M059J (cell line): ENCODE results near the gene WFS1. TPM values are rescaled to one million over a fixed set of nuclear protein-coding genes. Genes with fewer than 3 reads are reported as not detected.

Experiments
- DNase-seq: peaks from one replicate; pipeline ENCODE4 v3.0.0-alpha.2; 2012; ENCODE audit warnings: low read depth
- total RNA-seq: library from RNA; depleted of rRNA; stranded (reverse); fragments of >200 nt; shearing (Covaris generic); gene quantifications from 2 replicates; pipeline ENCODE4 v1.2.3, GENCODE V29; 2014

The WFS1 gene
- total RNA-seq, 1 experiment from 2014 or later = 56.7 TPM

DNA sequence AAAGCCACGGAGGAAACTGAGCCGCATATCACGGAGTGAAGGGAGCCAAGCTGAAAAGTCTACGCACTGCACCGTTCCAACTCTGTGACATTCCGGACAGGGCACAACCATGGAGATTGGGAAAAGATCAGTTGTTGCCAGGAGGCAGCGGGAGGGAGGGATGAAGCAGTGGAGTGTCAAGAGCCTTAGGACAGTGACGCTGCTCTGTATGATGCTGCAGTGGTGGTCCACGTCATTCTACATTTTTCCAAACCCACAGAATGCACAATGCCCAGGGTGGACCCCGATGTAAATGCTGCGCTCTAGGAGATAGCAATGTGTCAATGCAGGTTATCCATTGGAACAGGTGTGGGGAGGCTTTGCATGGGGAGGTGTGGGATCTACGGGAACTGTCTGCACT is 7.5 kb upstream of the WFS1 start:
- no peak for DNase-seq

- no peak for DNase-seq
Measured at GRCh38 chr4:6262847-6263487, 6.7 kb upstream of the WFS1 start.

GRCh38 chr4:6263526-6264224 is 6.0 kb upstream of the WFS1 start:
- DNase-seq = no peak

- peak; percentile 50 for DNase-seq
Measured at GRCh38 chr4:6264225-6264540, 5.5 kb upstream of the WFS1 start.

DNA sequence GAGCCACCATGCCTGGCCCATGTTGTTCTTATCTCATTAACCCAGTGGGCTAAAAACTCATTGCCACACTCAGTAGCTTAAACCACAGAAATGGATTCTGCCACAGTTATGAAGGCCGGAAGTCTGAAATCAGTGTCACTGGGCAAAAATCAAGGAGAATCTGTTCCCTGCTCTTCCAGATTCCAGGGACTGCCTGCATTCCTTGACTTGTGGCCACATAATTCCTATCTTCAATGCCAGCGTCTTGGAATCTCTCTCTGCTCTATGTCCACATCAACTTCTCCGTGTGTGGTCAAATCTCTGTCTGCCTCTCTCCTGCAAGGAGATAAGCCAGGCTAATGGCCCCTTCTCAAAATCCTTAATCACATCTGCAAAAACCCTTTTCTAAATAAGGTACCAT is 4.1 kb upstream of the WFS1 start:
- no peak for DNase-seq

GRCh38 chr4:6267573-6267972 is 2.1 kb upstream of the WFS1 start:
- no peak for DNase-seq

DNA sequence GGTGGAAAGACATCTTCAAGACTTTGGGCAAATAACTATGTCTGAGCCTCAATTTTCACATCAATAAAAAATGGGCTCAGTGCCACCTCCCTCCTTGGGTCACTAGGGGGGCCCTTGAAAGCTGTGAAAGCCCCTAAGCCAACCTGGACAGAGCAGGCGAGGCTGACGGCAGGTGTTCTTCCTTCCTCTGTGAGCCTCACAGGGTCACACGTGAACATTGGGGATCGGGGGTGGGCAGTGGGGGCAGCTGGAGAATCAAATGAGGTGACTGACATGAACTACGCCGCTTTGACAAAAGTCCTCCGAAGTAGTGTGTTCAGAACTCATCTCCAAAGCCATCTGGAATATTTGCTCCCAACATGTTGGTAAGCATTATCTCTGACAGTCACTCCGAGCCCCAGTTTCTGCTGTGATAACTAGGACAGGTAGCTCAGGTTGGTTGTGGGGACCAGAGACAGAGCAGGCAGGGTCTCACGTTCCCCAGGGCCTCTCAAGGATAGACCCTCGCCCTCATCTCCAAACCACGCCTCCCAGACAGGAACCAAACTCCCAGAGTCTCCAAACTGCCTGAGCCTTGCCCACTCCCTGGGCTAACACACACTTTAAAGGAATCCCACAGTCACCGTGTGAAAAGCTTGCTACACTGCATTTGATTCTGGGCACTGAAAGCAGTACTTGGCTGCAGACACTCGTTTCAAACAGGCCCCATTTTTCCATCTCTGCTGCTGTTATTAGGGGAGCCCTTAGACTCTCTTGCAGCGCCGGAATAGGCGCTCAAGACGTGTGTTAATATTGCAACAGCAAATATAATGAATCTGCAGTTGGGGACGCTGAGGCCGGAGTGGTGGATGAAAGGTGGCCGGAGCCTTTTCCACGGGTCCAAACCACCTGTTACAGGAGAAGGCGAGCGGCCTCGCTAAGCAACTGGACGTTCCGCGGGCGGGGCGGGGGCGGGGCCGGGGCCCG is 717 bp upstream of the WFS1 start:
- DNase-seq = no peak

DNA sequence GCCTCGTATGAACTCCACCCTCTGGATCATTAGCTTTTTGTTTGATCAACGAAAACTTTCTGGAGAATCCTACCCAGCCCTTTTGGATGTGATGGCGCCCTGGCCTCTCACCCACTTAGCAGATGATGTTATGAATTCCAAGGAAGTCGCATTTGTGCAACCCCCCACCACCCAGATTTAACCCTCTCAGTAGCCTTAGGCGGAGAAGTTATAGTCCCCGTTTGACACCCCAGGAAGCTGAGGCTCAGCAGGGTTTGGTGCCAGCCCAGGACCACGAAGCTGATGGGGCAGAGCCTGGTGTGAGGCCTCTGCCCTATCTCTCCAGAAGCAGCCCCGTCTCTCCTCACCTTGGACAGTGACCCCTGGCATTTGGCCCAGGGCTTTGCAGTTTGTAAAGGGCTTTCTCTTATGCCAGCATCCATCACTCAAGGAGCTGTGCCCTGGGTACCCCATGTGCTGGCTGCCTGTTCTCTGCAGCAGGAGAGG is 1.0 kb downstream of the WFS1 start:
- peak; percentile 41 for DNase-seq

- no peak for DNase-seq
Measured at GRCh38 chr4:6271206-6271605, 1.6 kb downstream of the WFS1 start.

GRCh38 chr4:6271701-6272465 is 2.2 kb downstream of the WFS1 start:
- DNase-seq = peak; percentile 23

DNA sequence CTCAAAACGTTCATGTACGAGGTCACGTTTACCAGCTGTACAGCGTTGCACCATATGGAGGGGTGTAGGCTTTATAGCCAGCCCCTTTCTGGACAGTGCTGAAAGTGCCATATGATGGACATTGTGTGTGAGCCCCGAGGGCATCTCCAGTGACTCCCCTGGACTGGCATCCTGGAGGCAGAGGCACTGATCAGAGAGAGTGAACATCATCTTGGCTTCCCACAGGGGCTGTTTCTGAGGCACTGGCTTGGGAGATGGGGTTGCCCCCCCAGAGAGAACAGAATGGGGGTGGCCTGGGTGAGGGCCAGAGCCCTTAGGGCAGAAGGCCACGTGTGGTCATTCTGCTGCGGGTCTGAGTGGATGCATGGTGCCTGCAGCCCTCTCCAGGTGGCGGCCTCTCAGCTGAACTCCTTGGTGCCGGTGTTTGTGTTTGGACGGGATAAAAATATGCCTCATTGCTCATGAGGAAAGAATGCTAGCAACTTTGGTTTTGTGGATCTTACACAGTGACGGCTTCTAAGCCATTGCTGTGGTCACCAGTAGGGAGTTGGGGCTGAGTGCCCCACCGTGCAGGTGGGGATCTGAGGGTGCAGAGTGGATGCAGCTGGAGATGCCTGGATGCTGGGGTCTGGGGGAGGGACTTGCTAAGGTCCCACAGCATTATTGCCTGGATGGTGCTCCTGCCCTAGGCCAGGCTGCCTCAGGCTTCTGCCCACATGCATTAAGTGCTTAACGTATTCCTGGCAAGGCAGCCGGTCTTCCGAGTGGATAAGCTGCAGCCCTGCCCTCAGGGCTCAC is 3.4 kb downstream of the WFS1 start:
- peak; percentile 95 for DNase-seq

DNA sequence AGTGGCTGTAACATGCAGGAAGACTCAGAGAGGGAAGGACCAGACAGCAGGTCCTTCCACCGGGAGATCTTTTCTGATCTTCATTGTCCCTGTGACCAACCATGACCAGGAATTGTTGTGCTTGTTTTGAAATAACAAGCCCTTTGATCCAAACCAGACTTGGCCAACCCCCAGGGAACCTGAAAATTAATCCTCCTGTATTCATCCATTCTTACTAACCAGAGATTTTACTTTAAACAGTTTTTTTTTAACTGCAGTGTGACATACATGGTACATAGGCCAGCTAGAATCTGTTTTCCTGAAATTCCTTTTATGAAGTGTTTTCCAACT is 4.0 kb downstream of the WFS1 start:
- DNase-seq = no peak

DNA sequence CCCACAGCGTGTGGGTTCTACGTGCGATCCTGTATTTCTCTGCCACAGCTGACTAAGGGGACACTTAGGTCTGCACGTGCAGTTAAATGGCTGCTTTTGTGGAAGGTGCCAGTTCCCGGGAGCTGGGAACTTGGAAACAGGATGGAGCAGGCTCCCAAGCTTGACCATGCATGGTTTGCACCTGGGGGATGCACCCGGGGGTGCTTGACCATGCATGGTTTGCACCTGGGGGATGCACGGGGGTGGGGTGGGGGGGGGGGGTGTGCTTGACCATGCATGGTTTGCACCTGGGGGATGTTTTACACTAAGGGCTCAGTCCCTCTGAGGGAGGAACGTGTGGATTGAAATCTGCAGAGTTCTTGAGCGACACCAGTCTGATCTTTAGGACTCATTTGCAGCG is 5.7 kb downstream of the WFS1 start:
- no peak for DNase-seq

DNA sequence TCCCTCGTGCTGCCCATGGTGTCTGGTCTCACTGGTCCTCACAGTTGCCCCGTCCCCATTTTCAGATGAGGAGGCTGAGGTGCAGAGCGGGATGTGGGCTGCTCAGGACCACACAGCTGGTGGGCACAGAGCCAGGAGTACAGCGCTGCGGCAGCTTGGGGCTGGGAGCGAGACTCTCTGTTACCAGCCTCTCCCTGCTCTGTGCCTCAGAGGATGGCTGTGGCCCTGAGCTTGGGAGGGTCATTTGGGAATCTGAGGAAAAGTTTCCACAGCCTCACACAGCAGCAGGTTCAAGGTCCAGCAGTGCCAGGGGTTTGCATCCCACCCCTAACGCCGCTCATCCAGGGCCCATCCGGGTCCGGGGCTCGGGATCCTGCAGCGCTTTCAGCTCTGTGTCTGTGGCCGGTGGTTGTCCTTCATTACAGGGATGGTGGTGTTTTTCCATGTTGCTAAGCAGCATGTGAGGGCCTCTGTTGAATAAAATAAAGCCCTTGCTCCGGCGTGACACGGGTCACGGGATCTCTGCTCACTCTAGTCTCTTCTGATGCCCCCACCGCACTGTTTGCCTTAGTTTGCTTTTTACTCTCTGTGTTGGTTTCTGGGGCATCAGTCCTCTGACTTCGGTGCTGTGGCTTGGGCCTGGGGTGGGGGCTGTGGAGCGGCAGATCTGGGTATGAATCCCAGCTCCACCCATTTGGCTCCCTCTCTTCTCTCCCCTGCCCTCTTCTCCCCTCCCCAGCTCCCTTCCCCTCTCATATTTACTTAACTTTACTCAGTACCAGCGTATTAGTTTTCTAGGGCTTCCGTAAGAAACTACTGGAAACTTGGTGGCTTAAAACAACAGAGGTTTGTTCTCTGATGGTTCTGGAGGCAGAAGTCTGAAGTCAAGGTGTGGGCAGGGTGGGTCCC is 6.5 kb downstream of the WFS1 start:
- no peak for DNase-seq

- DNase-seq = no peak
Measured at GRCh38 chr4:6277139-6277802, 7.6 kb downstream of the WFS1 start.

- DNase-seq = no peak
Measured at GRCh38 chr4:6277935-6278800, 8.5 kb downstream of the WFS1 start.

- DNase-seq = no peak
Measured at GRCh38 chr4:6278801-6279197, 9.1 kb downstream of the WFS1 start.

GRCh38 chr4:6279582-6280289 is 10.1 kb downstream of the WFS1 start:
- DNase-seq = no peak
